Stimulated activated CD4-positive, alpha-beta T cell treated with anti-CD3 and anti-CD28 coated beads, Interleukin-1b, Interleukin-23, amount 100 ng/mL, for 4 hours (primary cell): Measurements from ENCODE around the gene SLC66A1.

Experiments used
- DNase-seq, 2 donors: peaks; one replicate each; pipeline ENCODE4 v3.0.0-alpha.2; 2020; ENCODE audit warnings: low read depth in 2 of 2

Gene SLC66A1

GRCh38 chr1:19342894-19343616 lies 30.9 kb downstream of the SLC66A1 start:
- DNase-seq: no peak

- no peak for DNase-seq
These were observed 31.7 kb downstream of the SLC66A1 start for GRCh38 chr1:19343617-19344350.

- peak; percentile 18 to 41 for DNase-seq
These were observed 32.3 kb downstream of the SLC66A1 start for GRCh38 chr1:19344372-19344810.

GRCh38 chr1:19344831-19345230 lies 32.7 kb downstream of the SLC66A1 start:
- no peak for DNase-seq

GRCh38 chr1:19345391-19345790 lies 33.3 kb downstream of the SLC66A1 start:
- DNase-seq: no peak

GRCh38 chr1:19346026-19346425 lies 33.9 kb downstream of the SLC66A1 start:
- no peak for DNase-seq

- no peak for DNase-seq
These were observed 35.5 kb downstream of the SLC66A1 start for GRCh38 chr1:19347533-19348172.

- no peak for DNase-seq
These were observed 36.5 kb downstream of the SLC66A1 start for GRCh38 chr1:19348441-19349198.

- DNase-seq: no peak
These were observed 37.9 kb downstream of the SLC66A1 start for GRCh38 chr1:19349999-19350398.

GRCh38 chr1:19350566-19350965 lies 38.4 kb downstream of the SLC66A1 start:
- DNase-seq: no peak

- no peak for DNase-seq
These were observed 39.7 kb downstream of the SLC66A1 start for GRCh38 chr1:19351873-19352272.

- DNase-seq: no peak
These were observed 40.7 kb downstream of the SLC66A1 start for GRCh38 chr1:19352839-19353238.

GRCh38 chr1:19353596-19353995 lies 41.5 kb downstream of the SLC66A1 start:
- DNase-seq: no peak

- DNase-seq: no peak
These were observed 42.4 kb downstream of the SLC66A1 start for GRCh38 chr1:19354531-19354981.

GRCh38 chr1:19356266-19356665 lies 44.1 kb downstream of the SLC66A1 start:
- no peak for DNase-seq

GRCh38 chr1:19357299-19357986 lies 45.3 kb downstream of the SLC66A1 start:
- no peak for DNase-seq

GRCh38 chr1:19358710-19359109 lies 46.6 kb downstream of the SLC66A1 start:
- no peak for DNase-seq

- DNase-seq: no peak
These were observed 47.2 kb downstream of the SLC66A1 start for GRCh38 chr1:19359357-19359756.

- DNase-seq: no peak
These were observed 47.9 kb downstream of the SLC66A1 start for GRCh38 chr1:19360016-19360415.

GRCh38 chr1:19360432-19360831 lies 48.3 kb downstream of the SLC66A1 start:
- no peak for DNase-seq
